PC-9 (cell line): Measurements from ENCODE around the gene SRC. TPM values are rescaled to one million over a fixed set of nuclear protein-coding genes. Genes with fewer than 3 reads are reported as not detected.
"Not testable (repeated sequence)": the region's sequence is repeated elsewhere in the genome, so short reads cannot be mapped to it uniquely, and the experiment has no call there.

Source experiments
- BruUV-seq: library from RNA; stranded (reverse); fragments of 400-500 nt; replicated peaks from 2 replicates; lab custom pipeline; 2021; lab: Mats Ljungman, UMichigan
- CTCF ChIA-PET: fragments of 300-600 bp; sonication (Branson Sonifier 250); formaldehyde crosslinking; loops from one replicate; lab custom pipeline; 2022; ENCODE audit warnings: antibody characterized with exemption; lab: Charles Lee
- POLR2A ChIA-PET: fragments of 300-600 bp; sonication (Branson Sonifier 250); formaldehyde crosslinking; loops from one replicate; lab custom pipeline; 2022; ENCODE audit warnings: antibody characterized with exemption; ENCODE audit not compliant: unreplicated experiment; lab: Charles Lee
- DNase-seq, 2 experiments: peaks; one replicate each; pipeline versions ENCODE4 v3.0.0 to v3.0.0-alpha.2; 2015 to 2022; ENCODE audit warnings: mixed read lengths in 1 of 2
- H2AFZ ChIP-seq: fragments of 200-600 bp; sonication (generic); 2 replicates; pipeline ENCODE4 v1.8.1; 2017; ENCODE audit warnings: antibody characterized with exemption
- H3F3A ChIP-seq: fragments of 200-600 bp; sonication (generic); 2 replicates; pipeline ENCODE4 v1.8.1; 2017; ENCODE audit warnings: antibody characterized with exemption, mild to moderate bottlenecking, low read depth; ENCODE audit not compliant: insufficient read depth
- H3K27ac ChIP-seq: fragments of 200-600 bp; sonication (generic); 2 replicates; pipeline ENCODE4 v1.6.1; 2016; ENCODE audit warnings: mixed run types
- H3K27me3 ChIP-seq: fragments of 200-600 bp; sonication (generic); 2 replicates; pipeline ENCODE4 v1.6.1; 2016; ENCODE audit warnings: low read depth, mixed run types; ENCODE audit not compliant: insufficient read depth
- H3K36me3 ChIP-seq: fragments of 200-600 bp; sonication (generic); 2 replicates; pipeline ENCODE4 v1.6.1; 2016; ENCODE audit warnings: low read depth, mixed run types
- H3K4me1 ChIP-seq: fragments of 200-600 bp; sonication (generic); replicated peaks from 2 replicates; pipeline ENCODE4 v1.6.1; 2016; ENCODE audit warnings: mixed run types; ENCODE audit not compliant: insufficient read depth
- H3K4me2 ChIP-seq: fragments of 200-600 bp; sonication (generic); 2 replicates; pipeline ENCODE4 v1.6.1; 2017; ENCODE audit warnings: mixed run types
- H3K4me3 ChIP-seq: fragments of 200-600 bp; sonication (generic); 2 replicates; pipeline ENCODE4 v1.6.1; 2016; ENCODE audit warnings: mixed run types
- H3K79me2 ChIP-seq: fragments of 200-600 bp; sonication (generic); 2 replicates; pipeline ENCODE4 v1.6.1; 2017; ENCODE audit warnings: low read depth, mixed run types
- H3K9me2 ChIP-seq: fragments of 200-600 bp; sonication (generic); 2 replicates; pipeline ENCODE4 v1.8.1; 2017; ENCODE audit warnings: mild to moderate bottlenecking; ENCODE audit not compliant: insufficient read depth
- H3K9me3 ChIP-seq: fragments of 200-600 bp; sonication (generic); 2 replicates; pipeline ENCODE4 v1.8.1; 2016; ENCODE audit warnings: low read depth; ENCODE audit not compliant: insufficient read depth
- H4K20me1 ChIP-seq: fragments of 200-600 bp; sonication (generic); 2 replicates; pipeline ENCODE4 v1.8.1; 2017; ENCODE audit not compliant: insufficient read depth
- EZH2 ChIP-seq: fragments of 200-600 bp; sonication (generic); IDR thresholded peaks from 2 replicates; pipeline ENCODE4 v1.8.0; 2017; ENCODE audit warnings: antibody characterized with exemption, low read depth
- intact Hi-C: fragments of 100-400 bp; cut with micrococcal nuclease; formaldehyde crosslinking; loops from one replicate; pipeline ENCODE4 v1.10.0; 2022; ENCODE audit not compliant: unreplicated experiment
- total RNA-seq: library from RNA; stranded (reverse); gene quantifications from 2 replicates; pipeline ENCODE4 v1.2.3, GENCODE V29; 2021
- TF ChIP-seq, protein P1 (sequence below): fragments of 200-600 bp; sonication (generic); conservative IDR thresholded peaks from 2 replicates; pipeline ENCODE4 v1.6.1; 2017; ENCODE audit warnings: mixed run types, antibody characterized with exemption, mild to moderate bottlenecking, moderate library complexity

SRC gene
- total RNA-seq, 1 experiment from 2014 or later: 58.4 TPM

DNA sequence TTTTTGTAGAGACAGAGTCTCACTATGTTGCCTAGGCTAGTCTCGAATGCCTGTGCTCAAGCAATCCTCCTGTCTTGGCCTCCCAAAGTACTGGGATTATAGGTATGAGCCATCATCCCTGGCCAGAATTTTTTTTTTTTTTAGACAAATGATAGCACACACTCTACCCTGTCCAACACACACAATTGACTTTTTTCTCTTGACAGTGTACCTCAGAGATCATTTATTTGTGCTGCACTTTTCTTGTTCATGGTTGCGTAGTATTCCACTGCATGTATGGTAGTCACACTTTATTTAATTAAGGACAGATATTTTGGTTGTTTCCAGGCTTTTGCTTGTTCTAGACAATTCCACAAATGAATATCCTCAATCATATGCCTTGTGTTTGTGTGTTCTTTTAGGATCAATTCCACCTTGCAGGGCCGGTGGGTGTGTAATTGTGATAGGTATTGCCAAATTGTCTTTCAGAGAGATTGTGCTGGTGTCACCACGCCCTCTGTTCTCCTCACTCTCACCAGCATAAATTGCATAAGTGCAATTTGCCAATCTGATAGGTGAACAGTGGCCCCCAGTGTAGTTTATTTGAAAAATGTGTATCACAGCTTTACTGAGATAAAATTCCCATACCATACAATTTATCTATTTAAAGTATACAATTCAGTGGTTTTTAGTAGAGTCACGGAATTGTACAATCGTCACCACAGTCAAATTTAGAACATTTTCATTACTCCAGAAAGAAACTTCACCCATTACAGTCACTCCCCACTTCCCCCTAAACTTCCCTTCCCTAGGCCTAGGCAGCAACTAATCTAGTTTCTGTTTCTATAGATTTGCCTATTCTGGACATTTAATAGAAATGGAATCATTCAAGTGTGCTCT is 20.1 kb downstream of the SRC start:
- Histone ChIP-seq H3K36me3 (peaks cover 6% of the 10 kb centered on the region; the same call in 1 of the 2 replicates), H3K9me2 (no peaks in the 10 kb centered on the region), H3K4me1 (no peaks in the 10 kb centered on the region), H4K20me1 (peaks cover 5% of the 10 kb centered on the region), H3K27ac (no peak overlapping the region), H3K27me3 (no peaks in the 10 kb centered on the region), H3K79me2 (no peaks in the 10 kb centered on the region), H3K4me2 (no peak overlapping the region), H3K4me3 (no peak overlapping the region), H3F3A (no peaks in the 10 kb centered on the region), H2AFZ (no peak overlapping the region), H3K9me3 (no peaks in the 10 kb centered on the region)
- intact Hi-C loops: no loop called here
- no TSS peak for BruUV-seq
- no peak for TF ChIP-seq EZH2
- TF ChIP-seq, protein P1, sequence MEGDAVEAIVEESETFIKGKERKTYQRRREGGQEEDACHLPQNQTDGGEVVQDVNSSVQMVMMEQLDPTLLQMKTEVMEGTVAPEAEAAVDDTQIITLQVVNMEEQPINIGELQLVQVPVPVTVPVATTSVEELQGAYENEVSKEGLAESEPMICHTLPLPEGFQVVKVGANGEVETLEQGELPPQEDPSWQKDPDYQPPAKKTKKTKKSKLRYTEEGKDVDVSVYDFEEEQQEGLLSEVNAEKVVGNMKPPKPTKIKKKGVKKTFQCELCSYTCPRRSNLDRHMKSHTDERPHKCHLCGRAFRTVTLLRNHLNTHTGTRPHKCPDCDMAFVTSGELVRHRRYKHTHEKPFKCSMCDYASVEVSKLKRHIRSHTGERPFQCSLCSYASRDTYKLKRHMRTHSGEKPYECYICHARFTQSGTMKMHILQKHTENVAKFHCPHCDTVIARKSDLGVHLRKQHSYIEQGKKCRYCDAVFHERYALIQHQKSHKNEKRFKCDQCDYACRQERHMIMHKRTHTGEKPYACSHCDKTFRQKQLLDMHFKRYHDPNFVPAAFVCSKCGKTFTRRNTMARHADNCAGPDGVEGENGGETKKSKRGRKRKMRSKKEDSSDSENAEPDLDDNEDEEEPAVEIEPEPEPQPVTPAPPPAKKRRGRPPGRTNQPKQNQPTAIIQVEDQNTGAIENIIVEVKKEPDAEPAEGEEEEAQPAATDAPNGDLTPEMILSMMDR: no peak
- CTCF ChIA-PET: no interaction called here
- DNase-seq: no peak
- POLR2A ChIA-PET: no interaction called here

DNA sequence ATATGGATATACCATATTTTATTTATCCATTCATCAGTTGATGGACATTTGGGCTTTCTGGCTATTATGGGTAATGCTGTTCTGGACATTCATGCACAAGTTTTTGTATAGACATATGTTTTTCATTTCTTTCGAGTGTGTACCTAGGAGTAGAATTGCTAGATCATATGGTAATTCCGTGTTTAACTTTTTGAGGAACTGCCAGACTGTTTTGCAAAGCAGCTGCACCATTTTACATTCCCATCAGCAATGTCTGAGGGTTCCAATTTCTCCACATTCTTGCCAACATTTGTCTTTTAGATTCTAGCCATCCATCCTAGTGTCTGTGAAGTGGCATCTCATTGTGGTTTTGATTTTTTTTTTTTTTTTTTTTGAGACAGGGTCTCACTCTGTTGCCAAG is 20.8 kb downstream of the SRC start:
- H3K36me3 ChIP-seq: peaks cover 6% of the 10 kb centered on the region; the same call in 1 of the 2 replicates
- no peaks in the 10 kb centered on the region for H3K9me3 ChIP-seq
- POLR2A ChIA-PET: no interaction called here
- no peaks in the 10 kb centered on the region for H3K4me1 ChIP-seq
- no peak overlapping the region for H2AFZ ChIP-seq
- BruUV-seq: no TSS peak
- no peak for DNase-seq
- intact Hi-C loops: no loop called here
- H3K9me2 ChIP-seq: no peaks in the 10 kb centered on the region
- H3K79me2 ChIP-seq: no peaks in the 10 kb centered on the region
- TF ChIP-seq, protein P1: no peak
- TF ChIP-seq EZH2: no peak
- H4K20me1 ChIP-seq: peaks cover 5% of the 10 kb centered on the region
- no peak overlapping the region for H3K27ac ChIP-seq
- H3F3A ChIP-seq: peaks cover under 1% of the 10 kb centered on the region; the same call in 1 of the 2 replicates
- H3K4me2 ChIP-seq: no peak overlapping the region
- no peak overlapping the region for H3K4me3 ChIP-seq
- CTCF ChIA-PET: no interaction called here
- no peaks in the 10 kb centered on the region for H3K27me3 ChIP-seq

DNA sequence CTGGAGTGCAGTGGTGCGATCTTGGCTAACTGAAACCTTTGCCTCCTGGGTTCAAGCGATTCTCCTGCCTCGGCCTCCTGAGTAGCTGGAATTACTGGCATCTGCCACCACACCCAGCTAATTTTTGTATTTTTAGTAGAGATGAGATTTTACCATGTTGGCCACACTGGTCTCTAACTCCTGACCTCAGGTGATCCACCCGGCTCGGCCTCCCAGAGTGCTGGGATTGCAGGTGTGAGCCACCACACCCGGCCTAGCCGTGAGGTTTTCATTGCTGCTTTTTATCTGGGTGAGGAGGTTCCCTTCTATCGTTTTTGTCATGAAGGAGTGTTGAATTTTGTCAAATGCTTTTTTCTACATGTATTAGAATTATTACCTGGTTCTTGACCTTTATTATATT is 23.9 kb downstream of the SRC start:
- H4K20me1 ChIP-seq: peaks cover 5% of the 10 kb centered on the region
- no peaks in the 10 kb centered on the region for H3K79me2 ChIP-seq
- DNase-seq: no peak
- ChIA-PET POLR2A (interaction anchor here (0.8 kb wide), 1 partner anchor 435 kb away, joined by 12 read pairs; no protein-coding TSS in a partner anchor), CTCF (no interaction called here)
- no peak overlapping the region for H2AFZ ChIP-seq
- no peak overlapping the region for H3K4me2 ChIP-seq
- H3K9me2 ChIP-seq: no peaks in the 10 kb centered on the region
- H3K36me3 ChIP-seq: peaks cover 6% of the 10 kb centered on the region; the same call in 1 of the 2 replicates
- no peak for TF ChIP-seq EZH2
- TF ChIP-seq, protein P1: no peak
- H3K27me3 ChIP-seq: no peaks in the 10 kb centered on the region
- no peaks in the 10 kb centered on the region for H3K4me1 ChIP-seq
- BruUV-seq: no TSS peak
- H3K27ac ChIP-seq: no peak overlapping the region
- H3K9me3 ChIP-seq: no peaks in the 10 kb centered on the region
- H3K4me3 ChIP-seq: no peak overlapping the region
- H3F3A ChIP-seq: peaks cover 10% of the 10 kb centered on the region
- intact Hi-C loops: no loop called here

DNA sequence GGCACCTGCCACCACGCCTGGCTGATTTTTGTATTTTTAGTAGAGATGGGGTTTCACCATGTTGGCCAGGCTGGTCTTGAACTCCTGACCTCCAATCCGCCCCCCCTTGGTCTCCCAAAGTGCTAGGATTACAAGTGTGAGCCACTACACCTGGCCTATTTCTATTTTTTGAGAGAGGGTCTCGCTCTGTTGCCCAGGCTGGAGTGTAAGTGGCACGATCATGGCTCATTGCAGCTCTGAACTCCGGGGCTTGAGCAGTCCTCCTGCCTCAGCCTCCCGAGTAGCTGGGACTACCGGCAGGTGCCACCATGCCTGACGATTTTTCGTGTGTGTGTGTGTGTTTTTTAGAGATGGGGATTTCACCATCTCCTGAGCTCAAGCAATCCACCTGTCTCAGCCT is 25.9 kb downstream of the SRC start:
- H3K27me3 ChIP-seq, BruUV-seq, H3K36me3 ChIP-seq, H3K4me1 ChIP-seq, H3K79me2 ChIP-seq, CTCF ChIA-PET, H3F3A ChIP-seq, H3K4me2 ChIP-seq, H3K27ac ChIP-seq, H2AFZ ChIP-seq, intact Hi-C loops, H3K9me3 ChIP-seq, DNase-seq, H3K9me2 ChIP-seq, H4K20me1 ChIP-seq, H3K4me3 ChIP-seq: not testable (repeated sequence)
- POLR2A ChIA-PET: interaction anchor here (0.5 kb wide), 1 partner anchor 673 kb away, joined by 24 read pairs; no protein-coding TSS in a partner anchor
